Activated naive CD4-positive, alpha-beta T cell treated with anti-CD3 and anti-CD28 coated beads for 36 hours (primary cell): ENCODE measurements around the gene CPT1B. TPM values are rescaled to one million over a fixed set of nuclear protein-coding genes. Genes with fewer than 3 reads are reported as not detected.
A peak's percentile ranks its signal among the peaks of the same experiment; 100 is the strongest.

ENCODE experiments used
- CTCF ChIA-PET: fragments of 350-600 bp; sonication (Branson Sonifier 250); formaldehyde crosslinking; loops from one replicate; lab custom pipeline; 2021; ENCODE audit warnings: antibody characterized with exemption; lab: Charles Lee
- DNase-seq: peaks from one replicate; pipeline ENCODE4 v3.0.0-alpha.2; 2020
- H3K27ac Mint-ChIP-seq: one replicate; pipeline ENCODE4 v1.8.0; 2021; ENCODE audit warnings: mild to moderate bottlenecking, mixed read lengths
- H3K27me3 Mint-ChIP-seq: one replicate; pipeline ENCODE4 v1.8.0; 2021; ENCODE audit warnings: low read depth, mixed read lengths
- H3K36me3 Mint-ChIP-seq: one replicate; pipeline ENCODE4 v1.8.0; 2021; ENCODE audit warnings: low read depth, mixed read lengths
- H3K4me1 Mint-ChIP-seq: one replicate; pipeline ENCODE4 v1.8.0; 2021; ENCODE audit warnings: low read depth, mixed read lengths
- H3K4me3 Mint-ChIP-seq: one replicate; pipeline ENCODE4 v1.8.0; 2021; ENCODE audit warnings: mild to moderate bottlenecking, moderate library complexity, mixed read lengths
- H3K9me3 Mint-ChIP-seq: one replicate; pipeline ENCODE4 v1.8.0; 2021; ENCODE audit warnings: mixed read lengths
- intact Hi-C: fragments of 100-400 bp; cut with micrococcal nuclease; formaldehyde crosslinking; loops from one replicate; pipeline ENCODE4 v1.15.1; 2023
- total RNA-seq, 2 experiments: library from RNA; stranded (reverse); gene quantifications; one replicate each; pipeline ENCODE4 v1.2.3, GENCODE V29; 2021

CPT1B gene
- total RNA-seq, 2 experiments from 2014 or later: 37.3 to 43.7 TPM

DNA sequence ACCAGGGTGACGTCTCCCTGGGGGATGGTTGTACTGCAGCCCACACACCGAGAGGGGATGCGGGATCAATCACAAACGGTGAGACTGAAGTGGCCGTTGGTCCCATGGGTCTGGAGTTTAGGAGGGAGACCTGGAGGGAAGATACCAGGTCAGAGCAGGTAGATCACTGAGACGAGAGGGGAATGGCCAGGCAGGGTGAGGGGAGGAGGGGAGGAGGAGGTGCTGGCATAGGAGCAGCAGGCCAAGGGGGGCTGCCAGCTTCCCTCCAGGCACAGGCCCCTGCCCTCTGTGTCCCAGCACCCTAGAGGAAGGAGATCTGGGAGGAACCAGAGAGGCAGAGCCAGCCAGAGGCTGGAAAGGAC, 29.4 kb upstream of the CPT1B start:
- H3K9me3 Mint-ChIP-seq: no peaks in the 10 kb centered on the region

DNA sequence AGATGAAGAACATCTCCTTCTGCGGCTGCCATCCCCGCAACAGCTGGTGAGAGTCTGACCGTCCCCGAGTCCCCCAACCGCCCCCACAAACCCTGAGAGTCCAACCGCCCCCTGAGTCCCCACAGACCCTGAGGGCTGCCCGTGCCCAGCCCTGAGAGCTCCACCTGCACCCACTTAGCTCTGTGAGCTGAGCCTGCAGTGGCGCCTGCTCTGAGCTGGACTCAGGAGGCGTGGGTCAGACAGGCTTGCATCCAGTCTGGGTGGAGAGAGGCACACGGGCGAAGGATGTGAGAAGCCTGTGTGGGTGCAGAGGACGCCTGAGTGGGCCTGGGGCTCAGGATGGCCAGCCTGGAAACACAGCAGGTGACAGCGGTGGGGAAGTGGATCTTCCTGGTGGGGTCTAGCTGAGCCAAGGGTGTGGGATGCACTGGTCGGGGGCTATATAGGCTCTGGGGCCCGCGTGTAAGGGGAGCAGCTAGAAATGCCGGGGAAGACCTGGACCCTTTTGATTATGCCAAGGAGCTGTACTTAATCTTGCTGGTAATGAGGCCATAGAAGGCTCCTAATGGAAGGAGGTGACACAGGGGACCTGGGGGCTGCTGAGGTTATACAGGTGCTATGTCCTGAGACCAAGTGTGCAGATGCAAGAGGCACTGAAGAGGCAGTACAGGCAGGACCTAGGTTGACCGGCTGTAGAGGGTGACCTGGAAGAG, 28.9 kb upstream of the CPT1B start:
- CTCF ChIA-PET: interaction anchor here (0.7 kb wide), 1 partner anchor 44 kb away, joined by 4 read pairs; no protein-coding TSS in a partner anchor
- no peaks in the 10 kb centered on the region for H3K36me3 Mint-ChIP-seq
- no peak overlapping the region for H3K4me3 Mint-ChIP-seq
- peaks cover 36% of the 10 kb centered on the region for H3K27me3 Mint-ChIP-seq
- H3K27ac Mint-ChIP-seq: no peak overlapping the region
- intact Hi-C loops: no loop called here
- H3K9me3 Mint-ChIP-seq: no peaks in the 10 kb centered on the region
- no peak for DNase-seq
- no peaks in the 10 kb centered on the region for H3K4me1 Mint-ChIP-seq

More for the DNA sequence above, 29.4 kb upstream of the CPT1B start:
- peaks cover 2% of the 10 kb centered on the region for H3K4me1 Mint-ChIP-seq
- CTCF ChIA-PET: no interaction called here
- H3K4me3 Mint-ChIP-seq: no peak overlapping the region
- peaks cover 32% of the 10 kb centered on the region for H3K27me3 Mint-ChIP-seq
- no peaks in the 10 kb centered on the region for H3K36me3 Mint-ChIP-seq
- intact Hi-C loops: no loop called here
- no peak for DNase-seq
- no peak overlapping the region for H3K27ac Mint-ChIP-seq

DNA sequence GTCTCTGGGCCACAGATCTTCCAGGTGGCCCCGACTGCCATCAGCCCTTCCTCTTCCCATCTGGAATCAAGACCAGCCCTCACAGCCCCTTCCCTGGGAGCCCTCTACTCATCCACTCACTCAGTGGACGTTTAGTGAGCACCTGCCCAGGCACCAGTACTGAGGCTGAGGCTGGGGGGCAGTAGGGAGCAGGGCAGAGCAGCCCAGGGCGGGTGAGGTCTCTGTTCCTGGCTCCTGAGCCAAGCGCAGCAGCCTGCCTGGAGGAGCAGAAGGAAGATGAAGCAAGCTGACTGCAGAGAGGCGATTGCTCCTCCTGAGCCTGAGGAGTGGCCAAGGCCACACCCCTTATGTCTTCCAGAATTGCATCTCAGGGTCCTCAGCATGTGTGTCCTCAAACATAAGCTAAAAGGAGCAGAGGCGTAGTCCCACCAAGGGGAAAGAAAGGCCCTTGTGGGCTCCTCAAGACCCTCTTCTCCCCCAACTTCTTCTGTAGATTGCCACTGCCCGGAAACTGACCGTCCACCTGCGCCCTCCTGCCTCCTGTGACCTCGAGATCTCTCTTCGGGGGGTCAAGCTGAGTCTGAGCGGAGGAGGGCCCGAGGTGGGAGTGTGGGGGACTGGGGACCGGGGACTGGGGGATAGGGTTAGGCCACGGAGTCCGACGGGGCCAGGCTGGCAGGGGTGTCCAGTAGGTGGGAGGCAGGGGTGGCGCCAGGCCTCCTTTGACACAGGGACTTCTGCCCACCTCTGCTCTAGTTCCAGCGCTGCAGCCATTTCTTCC, 28.1 kb upstream of the CPT1B start:
- CTCF ChIA-PET: interaction anchor here (0.7 kb wide), 1 partner anchor 43 kb away, joined by 4 read pairs; no protein-coding TSS in a partner anchor
- no peak for DNase-seq
- peaks cover 3% of the 10 kb centered on the region for H3K4me1 Mint-ChIP-seq
- H3K27ac Mint-ChIP-seq: no peak overlapping the region
- intact Hi-C loops: no loop called here
- no peak overlapping the region for H3K4me3 Mint-ChIP-seq
- no peaks in the 10 kb centered on the region for H3K36me3 Mint-ChIP-seq
- no peaks in the 10 kb centered on the region for H3K9me3 Mint-ChIP-seq
- peaks cover 43% of the 10 kb centered on the region for H3K27me3 Mint-ChIP-seq

DNA sequence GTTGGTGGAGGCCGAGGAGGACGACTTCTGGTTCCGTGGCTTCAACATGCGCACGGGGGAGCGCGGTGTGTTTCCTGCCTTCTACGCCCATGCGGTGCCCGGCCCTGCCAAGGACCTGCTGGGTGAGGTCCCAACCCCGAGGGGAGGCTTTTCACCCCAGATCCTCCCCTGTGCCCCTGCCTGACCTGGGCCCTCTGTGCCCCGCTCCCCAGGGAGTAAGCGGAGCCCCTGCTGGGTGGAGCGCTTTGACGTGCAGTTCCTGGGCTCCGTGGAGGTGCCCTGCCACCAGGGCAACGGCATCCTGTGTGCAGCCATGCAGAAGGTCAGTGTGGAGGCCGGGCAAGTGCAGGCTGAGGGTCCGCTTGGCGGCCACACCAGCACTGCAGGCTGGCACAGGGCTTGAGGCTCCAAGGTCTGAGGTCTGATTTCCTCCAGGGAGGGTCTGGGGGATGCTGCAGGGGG, 27.4 kb upstream of the CPT1B start:
- Mint-ChIP-seq H3K36me3 (no peaks in the 10 kb centered on the region), H3K4me1 (peaks cover 3% of the 10 kb centered on the region), H3K9me3 (no peaks in the 10 kb centered on the region), H3K27me3 (peaks cover 43% of the 10 kb centered on the region), H3K27ac (no peak overlapping the region), H3K4me3 (no peak overlapping the region)
- CTCF ChIA-PET: no interaction called here
- intact Hi-C loops: no loop called here
- no peak for DNase-seq

DNA sequence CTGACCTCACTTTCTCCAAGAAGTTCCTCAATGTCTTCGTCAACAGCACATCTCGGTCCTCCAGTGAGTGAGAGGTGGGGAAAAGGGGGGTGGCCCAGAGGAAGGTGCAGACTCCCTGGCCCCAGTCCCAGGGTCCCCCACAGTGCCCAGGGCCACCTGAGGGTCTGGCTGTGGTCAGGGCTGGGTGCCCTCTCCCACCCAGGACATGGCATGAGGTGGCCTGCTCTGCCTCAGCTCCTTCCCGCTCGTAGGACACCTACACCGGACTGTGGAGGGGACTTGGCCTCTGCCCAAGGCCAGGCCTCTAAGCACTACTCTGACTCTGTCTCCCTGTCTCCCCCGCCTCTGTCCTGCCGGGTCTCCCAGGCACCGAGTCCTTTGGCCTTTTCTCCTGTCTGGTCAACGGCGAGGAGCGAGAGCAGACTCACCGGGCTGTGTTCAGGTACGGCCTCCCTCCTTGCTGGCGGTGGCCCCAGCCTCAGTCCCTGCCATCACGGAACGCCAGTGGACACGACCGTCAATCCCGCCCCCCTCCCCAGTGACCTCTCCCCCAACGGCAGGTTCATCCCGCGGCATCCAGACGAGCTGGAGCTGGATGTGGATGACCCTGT, 26.9 kb upstream of the CPT1B start:
- H3K4me1 Mint-ChIP-seq: peaks cover 3% of the 10 kb centered on the region
- no peaks in the 10 kb centered on the region for H3K9me3 Mint-ChIP-seq
- H3K4me3 Mint-ChIP-seq: no peak overlapping the region
- H3K36me3 Mint-ChIP-seq: no peaks in the 10 kb centered on the region
- H3K27me3 Mint-ChIP-seq: peaks cover 39% of the 10 kb centered on the region
- H3K27ac Mint-ChIP-seq: no peak overlapping the region
- CTCF ChIA-PET: no interaction called here
- intact Hi-C loops: no loop called here
- no peak for DNase-seq

DNA sequence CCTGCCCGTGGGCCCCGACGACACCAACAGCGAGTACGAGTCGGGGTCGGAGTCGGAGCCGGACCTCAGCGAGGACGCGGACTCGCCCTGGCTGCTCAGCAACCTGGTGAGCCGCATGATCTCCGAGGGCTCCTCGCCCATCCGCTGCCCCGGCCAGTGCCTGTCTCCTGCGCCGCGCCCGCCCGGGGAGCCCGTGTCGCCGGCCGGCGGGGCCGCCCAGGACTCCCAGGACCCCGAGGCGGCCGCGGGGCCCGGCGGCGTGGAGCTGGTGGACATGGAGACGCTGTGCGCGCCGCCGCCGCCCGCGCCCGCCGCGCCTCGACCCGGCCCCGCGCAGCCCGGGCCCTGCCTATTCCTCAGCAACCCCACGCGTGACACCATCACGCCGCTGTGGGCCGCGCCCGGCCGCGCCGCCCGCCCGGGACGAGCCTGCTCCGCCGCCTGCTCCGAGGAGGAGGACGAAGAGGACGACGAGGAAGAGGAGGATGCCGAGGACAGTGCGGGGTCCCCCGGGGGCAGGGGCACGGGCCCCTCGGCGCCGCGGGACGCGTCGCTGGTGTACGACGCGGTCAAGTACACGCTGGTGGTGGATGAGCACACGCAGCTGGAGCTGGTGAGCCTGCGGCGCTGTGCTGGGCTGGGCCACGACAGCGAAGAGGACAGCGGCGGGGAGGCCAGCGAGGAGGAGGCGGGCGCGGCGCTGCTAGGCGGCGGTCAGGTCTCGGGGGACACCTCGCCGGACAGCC, 26.2 kb upstream of the CPT1B start:
- H3K27ac Mint-ChIP-seq: no peak overlapping the region
- H3K9me3 Mint-ChIP-seq: no peaks in the 10 kb centered on the region

DNA sequence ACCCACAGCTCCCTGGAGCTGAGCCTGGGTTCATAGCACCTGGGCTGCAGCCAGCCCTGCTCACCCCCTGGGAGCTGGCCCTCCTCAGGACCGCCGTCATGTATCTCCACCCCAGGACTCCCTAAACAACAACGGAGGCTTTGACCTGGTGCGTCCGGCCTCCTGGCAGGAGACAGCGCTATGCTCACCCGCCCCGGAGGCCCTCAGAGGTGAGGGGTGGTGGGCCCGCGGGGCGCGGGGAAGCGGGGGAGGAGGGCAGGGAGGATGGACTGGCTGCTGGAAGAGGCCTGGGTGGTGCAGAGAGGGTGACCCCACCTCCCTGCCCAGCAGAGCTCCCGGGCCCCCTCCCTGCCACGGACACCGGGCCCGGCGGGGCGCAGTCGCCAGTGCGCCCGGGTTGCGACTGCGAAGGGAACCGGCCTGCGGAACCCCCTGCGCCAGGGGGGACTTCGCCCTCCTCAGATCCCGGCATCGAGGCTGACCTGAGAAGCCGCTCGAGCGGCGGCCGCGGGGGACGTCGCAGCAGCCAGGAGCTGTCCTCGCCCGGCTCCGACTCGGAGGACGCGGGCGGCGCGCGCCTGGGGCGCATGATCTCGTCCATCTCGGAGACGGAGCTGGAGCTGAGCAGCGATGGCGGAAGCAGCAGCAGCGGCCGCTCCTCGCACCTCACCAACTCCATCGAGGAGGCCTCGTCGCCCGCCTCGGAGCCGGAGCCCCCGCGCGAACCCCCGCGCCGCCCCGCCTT, 25.5 kb upstream of the CPT1B start:
- intact Hi-C loops: no loop called here
- Mint-ChIP-seq H3K36me3 (no peaks in the 10 kb centered on the region), H3K4me1 (peaks cover 7% of the 10 kb centered on the region), H3K27me3 (peaks cover 39% of the 10 kb centered on the region), H3K9me3 (no peaks in the 10 kb centered on the region), H3K27ac (no peak overlapping the region), H3K4me3 (no peak overlapping the region)
- CTCF ChIA-PET: interaction anchor here (1.5 kb wide), 1 partner anchor 17 kb away, joined by 3 read pairs; no protein-coding TSS in a partner anchor
- no peak for DNase-seq

More for the DNA sequence above, 26.2 kb upstream of the CPT1B start:
- Mint-ChIP-seq H3K36me3 (no peaks in the 10 kb centered on the region), H3K27me3 (peaks cover 42% of the 10 kb centered on the region), H3K4me3 (no peak overlapping the region), H3K4me1 (peaks cover 7% of the 10 kb centered on the region)
- CTCF ChIA-PET: interaction anchor here (1.5 kb wide), 1 partner anchor 17 kb away, joined by 3 read pairs; no protein-coding TSS in a partner anchor
- DNase-seq: no peak
- intact Hi-C loops: no loop called here

DNA sequence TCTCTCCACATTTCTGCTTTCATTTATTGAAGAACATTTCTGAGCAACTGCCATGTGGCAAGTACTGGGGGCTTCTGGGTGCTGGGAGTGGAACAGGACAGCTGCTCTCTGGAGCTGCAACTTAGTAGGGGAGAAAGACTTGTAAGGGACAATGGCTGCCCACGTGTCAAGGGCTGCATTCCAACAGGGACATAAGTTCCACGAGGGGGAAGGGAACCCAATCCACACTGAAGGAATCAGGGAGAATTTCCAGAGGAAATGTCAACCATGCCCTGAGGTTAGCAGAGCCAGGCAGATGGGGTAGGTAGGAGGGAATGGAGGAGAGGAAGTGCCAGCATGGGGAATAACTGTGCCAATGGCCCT, 24.1 kb upstream of the CPT1B start:
- no peak overlapping the region for H3K4me3 Mint-ChIP-seq
- H3K36me3 Mint-ChIP-seq: no peaks in the 10 kb centered on the region
- H3K4me1 Mint-ChIP-seq: peaks cover 7% of the 10 kb centered on the region
- DNase-seq: no peak
- H3K27me3 Mint-ChIP-seq: peaks cover 36% of the 10 kb centered on the region
- H3K9me3 Mint-ChIP-seq: no peaks in the 10 kb centered on the region
- CTCF ChIA-PET: no interaction called here
- no peak overlapping the region for H3K27ac Mint-ChIP-seq
- intact Hi-C loops: no loop called here

DNA sequence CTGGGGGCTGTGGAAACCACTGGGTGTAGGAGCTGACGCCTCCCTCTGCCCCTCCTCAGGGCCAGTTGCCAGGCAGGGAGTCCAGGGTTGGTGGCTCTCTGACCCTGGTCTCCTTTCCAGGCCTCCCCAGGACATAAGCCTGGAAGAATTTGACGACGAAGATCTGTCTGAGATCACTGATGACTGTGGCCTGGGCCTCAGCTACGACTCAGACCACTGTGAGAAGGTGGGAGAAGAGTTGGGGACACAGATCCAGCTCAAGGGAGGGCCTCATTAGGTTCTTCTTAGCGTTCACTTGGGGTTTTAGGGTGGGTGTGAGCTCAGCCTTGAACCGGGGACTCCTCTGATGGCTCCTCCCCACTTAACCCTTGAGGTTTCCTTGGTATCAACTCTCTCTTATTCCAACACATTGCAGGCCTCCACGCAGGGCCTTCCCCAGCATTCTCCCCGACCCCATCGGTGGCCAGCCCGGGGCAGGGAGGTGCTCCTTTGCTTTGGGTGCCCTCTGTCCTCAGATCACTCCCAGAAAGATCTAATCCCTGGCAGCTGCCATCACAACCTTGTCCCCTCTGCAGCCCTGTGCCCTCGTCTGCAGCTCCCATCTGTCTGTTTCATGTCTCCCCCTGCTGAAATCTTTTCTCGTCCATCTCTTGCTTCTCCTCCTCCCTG, 23.6 kb upstream of the CPT1B start:
- CTCF ChIA-PET: no interaction called here

DNA sequence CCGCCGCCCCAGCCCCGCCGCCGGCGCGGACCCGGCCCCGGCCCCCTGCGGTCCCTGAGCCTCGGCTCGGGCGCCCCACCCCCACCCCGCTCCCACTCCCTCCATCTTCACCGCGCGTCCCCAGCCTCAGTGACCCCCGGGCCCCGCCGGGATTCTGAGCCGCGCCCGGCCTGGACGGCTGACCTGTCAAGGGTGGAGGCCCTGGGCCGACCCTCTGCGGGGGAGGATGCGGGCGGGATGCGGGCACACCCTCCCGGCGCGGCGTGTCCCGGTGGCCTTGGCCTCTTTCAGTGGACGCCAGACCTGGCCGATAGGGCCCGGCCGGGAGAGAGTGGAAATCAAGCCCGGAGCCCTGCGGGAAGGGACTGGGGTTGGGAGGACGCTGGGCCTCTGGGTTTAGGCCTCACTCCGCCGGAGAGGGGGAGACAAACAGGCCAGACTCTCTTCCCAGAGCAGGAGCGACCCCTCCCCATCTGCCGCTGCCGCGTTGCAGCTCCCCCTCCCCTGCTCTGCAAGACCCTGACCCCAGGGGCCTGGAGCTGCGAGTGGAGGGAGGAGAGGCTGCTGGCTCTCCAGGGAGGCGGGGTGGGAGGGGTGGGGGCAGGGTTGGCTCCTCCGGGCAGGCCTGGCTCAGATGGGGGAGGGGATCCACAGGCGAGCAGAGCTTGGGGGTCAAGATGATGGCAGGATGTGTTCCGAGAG, 22.9 kb upstream of the CPT1B start:
- H3K9me3 Mint-ChIP-seq: no peaks in the 10 kb centered on the region
- peaks cover 28% of the 10 kb centered on the region for H3K27me3 Mint-ChIP-seq
- peak overlapping the region; percentile 28 for H3K4me3 Mint-ChIP-seq
- CTCF ChIA-PET: no interaction called here
- no peak overlapping the region for H3K27ac Mint-ChIP-seq
- no peaks in the 10 kb centered on the region for H3K36me3 Mint-ChIP-seq
- intact Hi-C loops: no loop called here
- H3K4me1 Mint-ChIP-seq: peaks cover 7% of the 10 kb centered on the region
- no peak for DNase-seq

More for the DNA sequence above, 23.6 kb upstream of the CPT1B start:
- no peaks in the 10 kb centered on the region for H3K9me3 Mint-ChIP-seq
- H3K27ac Mint-ChIP-seq: no peak overlapping the region
- intact Hi-C loops: no loop called here
- DNase-seq: no peak
- peaks cover 32% of the 10 kb centered on the region for H3K27me3 Mint-ChIP-seq
- H3K4me1 Mint-ChIP-seq: peaks cover 7% of the 10 kb centered on the region
- peak overlapping the region; percentile 28 for H3K4me3 Mint-ChIP-seq
- H3K36me3 Mint-ChIP-seq: no peaks in the 10 kb centered on the region

DNA sequence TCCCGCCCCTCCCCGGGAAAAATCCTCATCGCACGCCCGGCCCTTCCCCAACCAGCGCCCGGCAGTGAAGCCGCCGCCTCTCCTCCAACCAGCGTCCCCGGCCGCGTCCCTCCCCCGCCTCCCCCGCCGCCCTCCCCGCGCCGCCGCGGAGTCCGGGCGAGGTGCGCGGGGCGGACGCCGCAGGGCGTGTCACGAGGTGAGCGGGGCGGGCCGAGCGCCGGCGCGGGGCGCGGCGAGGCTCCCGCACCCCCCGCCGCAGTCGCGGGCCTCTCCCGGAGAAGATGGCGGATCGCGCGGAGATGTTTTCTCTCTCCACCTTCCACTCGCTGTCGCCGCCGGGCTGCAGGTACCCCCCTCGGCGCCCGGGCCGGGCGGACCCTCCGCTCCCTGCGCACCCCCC, 22.3 kb upstream of the CPT1B start, which contains the start of gene MAPK8IP2:
Gene MAPK8IP2, plus strand, starts transcription at position 256 of the 400 bp plus-strand sequence. Its CDS starts 26 bp downstream, at position 282.
- peaks cover 27% of the 10 kb centered on the region for H3K27me3 Mint-ChIP-seq
- CTCF ChIA-PET: interaction anchor here (1.0 kb wide), 1 partner anchor 75 kb away, joined by 4 read pairs; the partner anchor contains the start of gene SCO2
- no peak for DNase-seq
- H3K4me3 Mint-ChIP-seq: peak within 1 kb of the TSS; percentile 40
- H3K27ac Mint-ChIP-seq: no peak within 1 kb of the TSS
- no peaks in the 10 kb centered on the region for H3K9me3 Mint-ChIP-seq
- peaks cover 7% of the 10 kb centered on the region for H3K4me1 Mint-ChIP-seq
- no peaks in the 10 kb centered on the region for H3K36me3 Mint-ChIP-seq
- intact Hi-C loops: no loop called here
